HG03108 (cell line): ENCODE measurements around the gene TNIK.

ENCODE experiments used
- ATAC-seq: cut with Tn5 transposase; IDR thresholded peaks from one replicate; pipeline ENCODE4 v1.9.1; 2021; ENCODE audit warnings: moderate library complexity; ENCODE audit not compliant: unreplicated experiment

TNIK gene

GRCh38 chr3:171201825-171202224 lies 258.4 kb downstream of the TNIK start:
- no peak for ATAC-seq

- no peak for ATAC-seq
Measured at GRCh38 chr3:171200750-171201088, 259.5 kb downstream of the TNIK start.

GRCh38 chr3:171200052-171200749 lies 260.0 kb downstream of the TNIK start:
- no peak for ATAC-seq

GRCh38 chr3:171199473-171199829 lies 260.8 kb downstream of the TNIK start:
- no peak for ATAC-seq

GRCh38 chr3:171198781-171199472 lies 261.3 kb downstream of the TNIK start:
- no peak for ATAC-seq

- no peak for ATAC-seq
Measured at GRCh38 chr3:171195686-171196085, 264.5 kb downstream of the TNIK start.

GRCh38 chr3:171194965-171195364 lies 265.2 kb downstream of the TNIK start:
- no peak for ATAC-seq

GRCh38 chr3:171193693-171194092 lies 266.5 kb downstream of the TNIK start:
- no peak for ATAC-seq

- no peak for ATAC-seq
Measured at GRCh38 chr3:171192176-171192854, 267.9 kb downstream of the TNIK start.

- ATAC-seq, result no peak
Measured at GRCh38 chr3:171190668-171191067, 269.5 kb downstream of the TNIK start.

- peak; percentile 44 for ATAC-seq
Measured at GRCh38 chr3:171189394-171190080, 270.7 kb downstream of the TNIK start.

GRCh38 chr3:171187706-171188290 lies 272.4 kb downstream of the TNIK start:
- ATAC-seq, result no peak

- no peak for ATAC-seq
Measured at GRCh38 chr3:171186817-171187500, 273.2 kb downstream of the TNIK start.

- ATAC-seq, result no peak
Measured at GRCh38 chr3:171186383-171186782, 273.8 kb downstream of the TNIK start.

GRCh38 chr3:171185959-171186358 lies 274.2 kb downstream of the TNIK start:
- ATAC-seq, result no peak

GRCh38 chr3:171184372-171184771 lies 275.8 kb downstream of the TNIK start:
- peak; percentile 75 for ATAC-seq

GRCh38 chr3:171183042-171183441 lies 277.2 kb downstream of the TNIK start:
- ATAC-seq, result no peak

GRCh38 chr3:171181907-171182690 lies 278.1 kb downstream of the TNIK start:
- no peak for ATAC-seq

- no peak for ATAC-seq
Measured at GRCh38 chr3:171178714-171179113, 281.5 kb downstream of the TNIK start.

GRCh38 chr3:171177553-171177952 lies 282.7 kb downstream of the TNIK start:
- no peak for ATAC-seq
